CD4-positive, alpha-beta T cell treated with Interleukin-1 beta for 1 hour (primary cell): ENCODE results near the gene CEP350.

Experiments used
- DNase-seq, 2 donors: peaks; one replicate each; pipeline ENCODE4 v3.0.0-alpha.2; 2020 to 2022

The CEP350 gene

GRCh38 chr1:180070286-180070685 is 115.7 kb downstream of the CEP350 start:
- DNase-seq: no peak

- no peak for DNase-seq
Observed at GRCh38 chr1:180071759-180072158, 117.1 kb downstream of the CEP350 start.

- DNase-seq: no peak
Observed at GRCh38 chr1:180080439-180080838, 125.8 kb downstream of the CEP350 start.

GRCh38 chr1:180081474-180081873 is 126.9 kb downstream of the CEP350 start:
- no peak for DNase-seq

DNA sequence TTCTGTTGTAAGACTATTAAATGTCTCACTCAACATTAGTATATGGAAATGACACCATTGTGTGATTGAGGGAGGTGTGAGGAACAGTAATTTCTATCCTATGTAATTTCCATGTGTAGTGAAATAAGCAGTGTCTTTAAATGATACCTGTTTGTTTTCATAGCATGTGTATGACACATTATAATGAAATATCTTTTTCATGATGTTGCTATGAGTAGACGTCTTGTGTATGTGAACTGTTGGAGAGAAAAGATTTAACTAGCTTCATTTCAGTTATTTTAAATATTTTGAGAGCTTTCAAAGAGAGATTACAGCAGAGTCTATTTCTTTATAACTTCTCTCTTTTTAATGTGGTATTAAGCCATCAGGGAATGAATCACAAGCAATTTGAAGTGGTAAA is 128.6 kb downstream of the CEP350 start:
- DNase-seq: no peak

- no peak for DNase-seq
Observed at GRCh38 chr1:180084867-180085266, 130.3 kb downstream of the CEP350 start.

DNA sequence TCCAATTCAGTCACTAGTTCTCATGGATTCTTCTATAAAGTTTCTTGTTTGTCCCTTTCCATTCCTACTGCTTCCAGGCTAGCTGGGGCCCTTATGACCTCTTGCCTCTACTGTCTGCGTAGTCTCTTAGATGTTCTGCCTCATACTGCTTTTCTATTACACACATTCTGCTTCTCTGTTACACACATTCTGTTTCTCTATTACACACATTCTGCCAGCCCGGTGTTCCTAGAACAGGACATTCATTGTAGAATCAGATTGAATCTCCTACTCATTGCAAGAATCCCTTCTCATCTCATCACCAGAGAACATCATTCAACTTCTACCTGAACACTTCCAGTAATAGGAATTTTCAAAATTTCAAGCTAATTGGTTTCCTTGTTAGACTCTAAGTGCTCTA is 130.7 kb downstream of the CEP350 start:
- no peak for DNase-seq

- no peak for DNase-seq
Observed at GRCh38 chr1:180092931-180093650, 138.5 kb downstream of the CEP350 start.

DNA sequence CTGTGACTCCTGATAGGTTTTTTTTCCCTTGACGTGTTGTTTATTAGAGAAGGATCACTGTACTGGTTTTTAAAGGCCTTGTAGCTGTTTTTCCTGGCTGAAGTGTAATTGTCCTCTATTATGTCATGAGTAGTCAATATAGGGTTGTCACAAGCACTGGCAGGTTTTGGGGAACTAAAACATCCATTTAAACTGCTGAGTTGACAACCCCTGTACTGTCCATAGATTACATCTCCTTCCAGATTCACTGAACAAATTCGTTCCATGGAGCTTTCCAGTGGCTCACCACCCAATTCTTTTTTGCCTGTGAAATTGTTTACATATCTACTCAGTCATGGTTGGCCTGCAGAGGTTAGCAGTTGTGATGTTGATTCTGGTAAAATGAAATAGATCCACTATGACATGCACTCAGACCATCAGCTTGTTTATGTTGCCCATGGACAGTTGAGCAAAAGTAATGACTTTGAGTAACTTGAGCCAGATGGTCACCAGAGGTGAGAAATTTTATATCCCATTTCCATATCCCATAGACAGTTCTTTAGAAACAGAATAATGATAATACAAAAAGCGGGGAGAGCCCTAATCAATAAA is 140.2 kb downstream of the CEP350 start:
- DNase-seq: no peak

DNA sequence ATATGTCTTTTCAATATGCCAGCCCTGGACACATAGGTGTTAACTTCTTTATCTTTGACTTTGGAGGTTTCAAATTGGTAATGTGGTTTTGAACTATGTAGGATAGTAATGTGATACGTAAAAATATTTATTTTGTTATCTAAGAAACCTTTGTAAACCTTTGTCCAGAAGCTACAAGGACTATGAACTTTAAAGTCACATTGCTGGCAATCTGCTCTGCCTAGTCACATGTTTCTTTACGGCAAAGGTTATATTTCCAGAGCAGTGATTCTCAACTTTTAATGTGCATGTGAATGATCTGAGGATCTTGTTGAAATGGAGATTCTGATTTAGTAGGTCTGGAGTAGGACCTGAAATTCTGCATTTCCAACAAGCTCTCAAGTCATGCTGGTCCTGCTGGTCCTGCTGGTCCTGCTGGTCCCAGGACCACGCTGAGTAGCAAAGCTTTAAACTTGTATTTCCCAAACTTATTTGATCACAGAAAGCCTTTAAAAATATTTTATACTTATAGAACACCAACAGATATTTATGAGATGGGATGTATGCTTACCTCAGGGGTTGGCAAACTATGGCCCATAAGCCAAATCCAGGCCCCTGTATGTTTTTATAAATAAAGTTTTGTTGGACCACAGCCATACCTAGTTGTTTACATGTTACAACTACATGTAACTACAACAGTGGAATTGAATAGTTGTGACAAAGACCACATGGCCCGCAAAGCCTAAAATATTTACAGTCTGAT is 142.1 kb downstream of the CEP350 start:
- no peak for DNase-seq

GRCh38 chr1:180097326-180097605 is 142.7 kb downstream of the CEP350 start:
- no peak for DNase-seq

DNA sequence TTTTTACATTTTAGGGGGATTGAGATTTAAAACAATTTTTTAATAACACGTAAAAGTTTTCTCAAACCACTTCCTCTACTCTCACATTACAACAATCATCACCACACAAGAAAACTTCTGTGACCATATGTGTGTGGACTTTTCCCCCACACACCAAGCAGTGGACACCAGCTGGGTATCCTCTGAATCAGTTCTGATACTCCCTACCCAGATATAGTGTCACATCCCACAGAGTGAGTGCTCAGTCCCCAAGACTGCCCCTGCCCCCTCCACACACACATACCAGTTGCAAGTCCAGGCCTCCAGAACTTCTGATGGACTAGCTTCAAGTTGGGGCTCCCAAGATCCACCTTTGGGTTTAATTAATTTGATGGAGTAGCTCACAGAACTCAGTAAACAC is 146.8 kb downstream of the CEP350 start:
- DNase-seq: no peak

DNA sequence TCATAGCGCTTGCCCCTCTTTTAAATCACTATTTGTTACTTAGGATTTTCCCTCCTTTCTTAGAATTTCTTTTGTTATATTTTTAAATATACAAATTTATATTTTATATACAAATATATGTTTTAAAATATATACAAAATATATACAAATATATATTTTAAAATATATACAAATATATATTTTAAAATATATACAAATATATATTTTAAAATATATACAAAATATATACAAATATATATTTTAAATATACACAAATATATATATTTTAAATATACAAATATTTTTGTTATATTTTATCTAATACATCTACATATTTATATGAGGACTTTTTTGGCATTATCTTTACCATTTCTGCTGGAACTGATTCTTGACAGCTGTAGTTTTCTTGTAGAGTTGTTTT is 149.2 kb downstream of the CEP350 start:
- DNase-seq: no peak

DNA sequence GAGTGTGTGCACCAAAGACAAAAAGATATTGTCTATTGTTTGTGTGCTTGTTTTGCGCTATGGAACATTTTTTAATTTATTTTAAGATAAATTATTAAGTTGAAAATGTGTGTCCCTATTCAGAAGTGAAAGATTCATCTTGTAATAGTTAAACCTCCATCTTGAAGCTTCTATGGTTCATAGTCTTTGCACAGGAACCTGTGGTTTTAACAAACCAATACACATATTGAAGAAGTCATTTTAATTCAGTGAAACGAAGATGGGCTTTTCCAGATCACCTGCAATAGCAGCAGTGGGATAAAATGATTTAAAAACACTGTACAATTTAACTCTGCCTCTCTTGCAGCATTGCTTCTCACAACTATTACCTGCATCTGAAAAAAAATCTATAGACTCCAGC is 157.5 kb downstream of the CEP350 start:
- no peak for DNase-seq

DNA sequence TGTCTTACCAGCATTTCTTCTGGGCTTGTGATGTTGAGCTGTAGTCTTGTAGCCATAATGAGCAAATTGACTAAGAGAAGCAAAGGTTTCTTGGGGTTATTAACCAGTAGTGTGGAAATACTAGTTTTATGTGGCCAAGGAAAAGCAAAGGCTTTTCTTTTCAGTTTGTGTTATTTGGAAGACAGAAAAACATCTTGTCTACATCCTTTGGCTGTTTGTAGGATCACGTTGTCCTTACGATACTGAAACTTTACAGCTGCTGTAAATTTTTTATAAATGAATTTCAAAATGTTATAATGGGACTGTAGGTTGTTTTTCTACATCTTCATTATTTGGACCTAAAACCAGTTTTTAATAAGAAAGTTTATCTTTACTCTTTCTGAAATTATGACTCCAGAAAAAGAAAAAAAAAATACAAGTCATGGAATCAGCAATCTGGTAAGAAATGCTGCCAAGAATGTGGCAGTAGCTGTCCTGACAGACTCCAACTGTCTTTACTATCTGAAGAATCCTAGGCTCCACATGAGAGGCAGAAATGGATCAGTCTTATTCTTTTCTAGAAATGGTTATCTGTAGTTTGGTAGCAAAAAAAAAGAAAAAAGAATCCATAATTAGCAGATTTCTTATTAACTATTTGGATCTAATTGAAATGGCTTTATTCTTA is 158.5 kb downstream of the CEP350 start:
- no peak for DNase-seq

GRCh38 chr1:180114396-180114945 is 159.9 kb downstream of the CEP350 start:
- no peak for DNase-seq

DNA sequence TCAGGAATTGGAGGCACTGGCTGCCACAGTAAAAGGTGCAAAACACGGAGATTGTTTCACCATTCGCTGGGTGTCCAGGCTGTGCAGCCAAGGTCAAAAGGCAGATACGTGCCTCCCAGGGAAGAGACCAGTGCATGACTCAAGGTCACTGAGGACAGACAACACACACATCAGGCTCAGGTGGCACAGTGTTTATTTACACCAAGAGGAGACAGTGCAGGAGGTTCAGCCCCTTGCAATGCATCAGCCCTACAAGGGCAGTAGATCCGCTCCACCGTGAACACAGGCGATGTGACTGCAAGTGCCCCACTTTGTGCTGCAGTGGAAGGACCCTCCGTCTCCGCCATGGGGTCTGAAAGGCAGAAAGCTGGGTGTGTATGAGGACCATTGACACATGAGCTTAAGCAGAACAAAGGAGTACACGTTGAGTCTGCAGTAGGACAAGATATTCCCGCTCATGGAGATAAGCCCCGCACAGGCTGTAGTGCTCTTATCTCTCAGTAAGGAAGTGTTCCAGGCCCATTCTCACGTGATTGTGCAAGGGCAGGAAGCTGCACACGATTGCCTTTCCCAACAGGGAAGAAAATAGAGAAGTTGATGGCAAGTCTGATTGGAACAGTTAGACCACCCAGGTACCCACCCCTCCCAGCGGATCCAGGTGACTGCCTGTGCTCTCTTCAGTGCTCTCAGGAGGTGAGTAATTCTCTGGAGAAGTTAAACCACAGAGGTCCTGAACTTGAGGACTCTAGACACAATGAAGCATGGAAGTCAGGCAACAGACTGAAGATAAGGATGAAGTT is 162.6 kb downstream of the CEP350 start:
- DNase-seq: no peak

DNA sequence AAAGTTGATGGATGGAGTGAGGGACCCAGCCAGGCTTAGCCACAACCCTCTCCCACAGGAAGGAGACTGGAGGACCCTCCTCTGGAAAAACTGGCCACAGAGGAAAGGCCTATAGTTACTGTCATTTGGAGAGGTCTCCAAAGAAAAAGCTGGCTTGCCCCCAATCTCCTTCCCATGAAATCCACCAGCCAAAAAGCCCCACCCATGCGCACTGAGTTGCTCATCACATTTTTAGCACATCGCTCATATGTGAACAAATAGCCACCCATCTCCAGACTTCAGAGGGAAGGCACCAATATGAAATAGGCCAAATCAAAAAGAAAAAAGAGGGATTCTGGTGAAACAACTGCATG is 163.1 kb downstream of the CEP350 start:
- no peak for DNase-seq

GRCh38 chr1:180119837-180120236 is 165.2 kb downstream of the CEP350 start:
- DNase-seq: no peak

DNA sequence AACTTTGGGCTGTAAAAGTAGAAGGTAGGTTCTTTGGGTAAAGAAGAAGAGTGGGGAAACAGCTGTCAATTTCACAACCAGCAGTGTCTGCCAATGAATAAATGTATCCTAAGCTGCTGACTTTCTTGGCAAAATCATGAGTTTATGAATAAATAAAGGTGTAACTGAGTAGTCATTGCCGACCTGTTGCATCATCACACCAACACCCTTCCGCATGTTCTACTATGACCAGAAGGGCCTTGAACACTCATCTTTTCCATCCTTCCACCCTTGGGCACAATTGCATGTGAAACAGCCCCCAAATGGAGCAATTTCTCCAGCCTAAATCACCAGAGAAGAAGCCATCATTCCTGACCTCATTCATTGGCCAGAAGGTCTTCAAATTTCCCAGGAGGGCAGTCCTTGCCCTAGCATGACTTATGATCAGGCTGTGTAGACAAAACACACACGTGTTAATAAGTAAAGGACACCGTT is 168.9 kb downstream of the CEP350 start:
- no peak for DNase-seq

DNA sequence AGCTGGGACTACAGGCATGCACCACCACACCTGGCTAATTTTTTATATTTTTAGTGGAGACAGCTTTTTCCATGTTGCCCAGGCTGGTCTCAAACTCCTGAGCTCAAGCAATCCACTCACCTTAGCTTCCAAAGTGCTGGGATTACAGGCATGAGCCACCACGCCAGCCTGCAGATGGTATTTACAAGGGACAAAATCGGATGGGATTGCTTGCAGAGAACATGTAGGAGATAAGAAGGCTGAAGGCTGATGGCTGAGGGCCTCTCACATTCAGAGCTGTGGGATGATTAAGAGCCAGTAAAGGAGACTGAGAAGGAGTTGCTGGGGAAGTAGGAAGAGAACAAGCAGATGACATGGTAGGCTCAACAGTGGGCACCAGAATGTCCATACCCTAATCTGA is 176.0 kb downstream of the CEP350 start:
- no peak for DNase-seq

GRCh38 chr1:180131510-180131909 is 176.9 kb downstream of the CEP350 start:
- DNase-seq: peak; percentile 2 to 79

DNA sequence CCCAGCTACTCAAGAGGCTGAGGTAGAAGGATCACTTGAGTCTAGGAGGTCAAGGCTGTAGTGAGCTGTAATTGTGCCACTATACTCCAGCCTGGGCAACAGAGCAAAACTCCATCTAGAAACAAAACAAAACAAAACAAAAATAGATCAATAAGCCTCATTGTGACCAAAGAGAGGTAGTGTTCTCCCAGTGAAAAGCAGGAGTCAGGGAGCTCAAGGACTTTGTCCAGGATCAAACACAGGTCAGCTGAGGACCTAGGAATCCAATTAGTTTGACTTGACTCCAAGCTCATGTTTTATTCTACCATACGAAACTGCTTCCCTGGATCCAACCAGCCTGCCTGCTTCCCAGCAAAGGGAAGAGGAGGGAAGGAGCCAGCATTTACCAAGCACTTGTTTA is 178.6 kb downstream of the CEP350 start:
- no peak for DNase-seq
